Chondrocyte (in vitro differentiated cells): ENCODE measurements around the gene ME2. TPM values are rescaled to one million over a fixed set of nuclear protein-coding genes. Genes with fewer than 3 reads are reported as not detected.

Source experiments
- DNase-seq: peaks from one replicate; pipeline ENCODE4 v3.0.0; 2021; ENCODE audit warnings: mixed read lengths, low spot score
- H3K27ac Mint-ChIP-seq: one replicate; pipeline ENCODE4 v1.8.0; 2021; ENCODE audit warnings: mild to moderate bottlenecking, moderate library complexity, mixed read lengths; ENCODE audit not compliant: unreplicated experiment
- H3K27me3 Mint-ChIP-seq: 2 replicates; pipeline ENCODE4 v1.8.0; 2021; ENCODE audit warnings: low read depth, mixed read lengths
- H3K36me3 Mint-ChIP-seq: 2 replicates; pipeline ENCODE4 v1.8.0; 2021; ENCODE audit warnings: low read depth, mixed read lengths
- H3K4me1 Mint-ChIP-seq: 2 replicates; pipeline ENCODE4 v1.8.0; 2021; ENCODE audit warnings: low read depth, mild to moderate bottlenecking, mixed read lengths
- H3K4me3 Mint-ChIP-seq: one replicate; pipeline ENCODE4 v1.8.0; 2021; ENCODE audit warnings: mild to moderate bottlenecking, moderate library complexity, mixed read lengths; ENCODE audit not compliant: unreplicated experiment
- H3K9me3 Mint-ChIP-seq: 2 replicates; pipeline ENCODE4 v1.8.0; 2021; ENCODE audit warnings: low read depth, mixed read lengths
- CTCF ChIP-seq: fragments of 200-600 bp; sonication (generic); IDR thresholded peaks from 2 replicates; pipeline ENCODE4 v1.5.0; 2021; ENCODE audit warnings: antibody characterized with exemption, mild to moderate bottlenecking, moderate library complexity
- total RNA-seq: library from RNA; stranded (reverse); gene quantifications from 3 replicates; pipeline ENCODE4 v1.2.1, GENCODE V29; 2021

ME2 gene
- total RNA-seq, 1 donor from 2014 or later, result 29.9 TPM

- Mint-ChIP-seq H3K36me3 (no peaks in the 10 kb centered on the region), H3K4me3 (no peak overlapping the region), H3K9me3 (no peaks in the 10 kb centered on the region), H3K27ac (no peak overlapping the region), H3K4me1 (peaks cover 3% of the 10 kb centered on the region), H3K27me3 (peaks cover 5% of the 10 kb centered on the region)
- no peak for TF ChIP-seq CTCF
- DNase-seq, result no peak
These were observed 34.0 kb upstream of the ME2 start for GRCh38 chr18:50844960-50845359.

GRCh38 chr18:50847192-50847591 lies 31.7 kb upstream of the ME2 start:
- DNase-seq, result no peak
- no peak overlapping the region for H3K4me3 Mint-ChIP-seq
- H3K27ac Mint-ChIP-seq, result no peak overlapping the region
- H3K4me1 Mint-ChIP-seq, result peaks cover 3% of the 10 kb centered on the region
- TF ChIP-seq CTCF, result no peak
- peaks cover 2% of the 10 kb centered on the region for H3K27me3 Mint-ChIP-seq
- no peaks in the 10 kb centered on the region for H3K9me3 Mint-ChIP-seq
- no peaks in the 10 kb centered on the region for H3K36me3 Mint-ChIP-seq

GRCh38 chr18:50848061-50848551 lies 30.8 kb upstream of the ME2 start:
- no peaks in the 10 kb centered on the region for H3K9me3 Mint-ChIP-seq
- no peaks in the 10 kb centered on the region for H3K36me3 Mint-ChIP-seq
- DNase-seq, result no peak
- H3K4me1 Mint-ChIP-seq, result peaks cover 3% of the 10 kb centered on the region
- peaks cover 2% of the 10 kb centered on the region for H3K27me3 Mint-ChIP-seq
- H3K4me3 Mint-ChIP-seq, result no peak overlapping the region
- H3K27ac Mint-ChIP-seq, result no peak overlapping the region
- TF ChIP-seq CTCF, result no peak

GRCh38 chr18:50848991-50849390 lies 29.9 kb upstream of the ME2 start:
- H3K4me3 Mint-ChIP-seq, result no peak overlapping the region
- no peak for TF ChIP-seq CTCF
- DNase-seq, result no peak
- no peaks in the 10 kb centered on the region for H3K9me3 Mint-ChIP-seq
- H3K27ac Mint-ChIP-seq, result no peak overlapping the region
- H3K4me1 Mint-ChIP-seq, result peaks cover 5% of the 10 kb centered on the region
- H3K36me3 Mint-ChIP-seq, result no peaks in the 10 kb centered on the region
- peaks cover 2% of the 10 kb centered on the region for H3K27me3 Mint-ChIP-seq

- Mint-ChIP-seq H3K36me3 (no peaks in the 10 kb centered on the region), H3K9me3 (no peaks in the 10 kb centered on the region), H3K4me1 (peaks cover 6% of the 10 kb centered on the region), H3K27ac (no peak overlapping the region), H3K27me3 (peaks cover 3% of the 10 kb centered on the region), H3K4me3 (no peak overlapping the region)
- DNase-seq, result no peak
- TF ChIP-seq CTCF, result no peak
These were observed 29.5 kb upstream of the ME2 start for GRCh38 chr18:50849419-50849821.
